Pancreas (tissue), 10 donors: Measurements from ENCODE around the gene TSKS. TPM values are rescaled to one million over a fixed set of nuclear protein-coding genes. Genes with fewer than 3 reads are reported as not detected.

Experiments used
- ATAC-seq, 4 donors: fragments of 200-7000 bp; cut with Tn5 transposase; one replicate each; pipeline versions ENCODE4 v1.8.0 to v1.9.1; 2020; ENCODE audit warnings: mild to moderate bottlenecking in 4 of 4, moderate library complexity in 4 of 4
- DNase-seq, 6 donors: peaks; one replicate each; pipeline ENCODE4 v3.0.0-alpha.2; 2020
- FAIRE-seq: peaks from 2 replicates; lab custom pipeline; 2012; peaks lifted over from hg19 to GRCh38; lab: Jason Lieb, UNC
- H3K27ac ChIP-seq, 4 donors: fragments of 200-600 bp; sonication (generic); 1 replicate in 3 of 4; 2 replicates in 1 of 4; pipeline versions ENCODE4 v1.5.0 to v1.8.0; 2020
- H3K27me3 ChIP-seq, 4 donors: fragments of 200-600 bp; one replicate each; pipeline ENCODE4 v1.8.0; 2021
- H3K36me3 ChIP-seq, 3 donors: fragments of 200-600 bp; sonication (generic) in 1 of 3; one replicate each; pipeline versions ENCODE4 v1.5.0 to v1.8.0; 2020 to 2021
- H3K4me1 ChIP-seq, 3 donors: fragments of 200-600 bp; one replicate each; pipeline ENCODE4 v1.8.0; 2021
- H3K4me3 ChIP-seq, 4 donors: fragments of 200-600 bp; sonication (generic) in 2 of 4; one replicate each; pipeline versions ENCODE4 v1.5.0 to v1.8.0; 2020 to 2021
- H3K9me3 ChIP-seq, 4 donors: fragments of 200-600 bp; one replicate each; pipeline ENCODE4 v1.8.0; 2021
- CTCF ChIP-seq, 4 donors: fragments of 200-600 bp; sonication (generic) in 3 of 4; IDR thresholded peaks; one replicate each; pipeline versions ENCODE4 v1.5.0 to v1.8.0; 2021; ENCODE audit warnings: antibody characterized with exemption in 4 of 4
- WGBS, 2 donors: extraction: QIAGEN DNeasy Blood & Tissue Kit; methylation state at CpG; one replicate each; pipeline ENCODE4 v1.1.7; 2013; 5-methylcytosine and 5-hydroxymethylcytosine counted together
- intact Hi-C, 3 donors: fragments of 100-400 bp; cut with DNase I; formaldehyde crosslinking; loops; one replicate each; pipeline versions ENCODE4 v1.11.1 to v1.14.2; 2022
- polyA plus RNA-seq, 2 donors: library from polyadenylated mRNA; stranded (reverse); fragments of 200-250 nt; gene quantifications; one replicate each; pipeline ENCODE4 v1.2.3, GENCODE V29; 2013
- total RNA-seq, 6 donors: library from RNA; stranded (reverse); fragmentation: NEBNext Ultra II Directional in 4 of 6; extraction: Animal tissue kit (Norgen Biotek cat#: 25700) in 4 of 6; gene quantifications; one replicate each; pipeline versions ENCODE4 v1.2.1 to v1.2.4, GENCODE V29; 2021 to 2023
- donor health status: healthy with polysubstance abuse.
- donor health status: DM: no; HTN: no; CAD: no; lungs with moderate emphysema.
- donor health status: DM: no; HTN: no; CAD: no.
- donor health status: control.
- donor health status: control.
- donor health status: Bipolar disorder and iron deficiency.
- donor health status: DM: yes; HTN: yes; CAD: no.
- donor health status: DM: no; HTN: no; CAD: no.
- donor health status: DM: no; HTN: no; CAD: no.
- donor health status: DM: yes; HTN: yes; CAD: no.

TSKS gene
- total and polyA plus RNA-seq, 8 donors, result 0.08 to 0.76 (median 0.34) TPM; not detected in 3

DNA sequence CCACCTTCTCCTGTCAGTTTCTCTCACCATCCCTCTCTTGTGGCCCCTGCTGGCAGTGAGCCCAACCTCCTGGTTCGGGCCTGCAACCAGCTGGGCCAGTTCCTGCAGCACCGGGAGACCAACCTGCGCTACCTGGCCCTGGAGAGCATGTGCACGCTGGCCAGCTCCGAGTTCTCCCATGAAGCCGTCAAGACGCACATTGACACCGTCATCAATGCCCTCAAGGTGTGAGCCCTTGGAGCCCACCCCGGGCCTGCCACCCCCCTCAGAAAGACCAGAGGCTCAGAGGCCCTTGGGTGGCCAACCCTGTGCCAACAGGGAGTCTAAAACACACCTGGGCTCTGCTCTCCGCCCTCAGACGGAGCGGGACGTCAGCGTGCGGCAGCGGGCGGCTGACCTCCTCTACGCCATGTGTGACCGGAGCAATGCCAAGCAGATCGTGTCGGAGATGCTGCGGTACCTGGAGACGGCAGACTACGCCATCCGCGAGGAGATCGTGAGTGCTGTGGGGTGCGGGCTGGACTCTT lies 36.2 kb upstream of the TSKS start:
- 89 to 92% methylated on average over 28 of the region's 28 CpGs for WGBS, 2 donors
- Histone ChIP-seq H3K4me3 (no peak overlapping the region), H3K4me1 (no peaks in the 10 kb centered on the region), H3K27ac (no peak overlapping the region), H3K27me3 (no peaks in the 10 kb centered on the region), H3K9me3 (no peaks in the 10 kb centered on the region), H3K36me3 (peaks cover 4 to 17% (median 4%) of the 10 kb centered on the region in 3 donors)
- no peak for TF ChIP-seq CTCF (IDR thresholded peaks at IDR 0.05)
- FAIRE-seq (no peak), DNase-seq (peak in 2 of 6 donors; percentile 43 to 67), ATAC-seq (no peak)
- intact Hi-C loops, result no loop called here

- H3K36me3 ChIP-seq, result peaks cover 4 to 21% (median 4%) of the 10 kb centered on the region in 3 donors
- FAIRE-seq, result no peak
- peak in 1 of 6 donors; percentile 67 for DNase-seq
- no peak overlapping the region for H3K27ac ChIP-seq
- H3K4me3 ChIP-seq, result no peak overlapping the region
- H3K4me1 ChIP-seq, result no peaks in the 10 kb centered on the region
- ATAC-seq, result no peak
- no peak for TF ChIP-seq CTCF (IDR thresholded peaks at IDR 0.05)
- WGBS, 2 donors, result 92 to 93% methylated on average over 11 of the region's 11 CpGs
- no peaks in the 10 kb centered on the region for H3K27me3 ChIP-seq
- H3K9me3 ChIP-seq, result no peaks in the 10 kb centered on the region
- intact Hi-C loops, result no loop called here
These were observed 35.5 kb upstream of the TSKS start for GRCh38 chr19:49798574-49798973.

GRCh38 chr19:49795615-49796014 lies 32.5 kb upstream of the TSKS start:
- no peak overlapping the region for H3K4me3 ChIP-seq
- ATAC-seq, result no peak
- H3K27me3 ChIP-seq, result no peaks in the 10 kb centered on the region
- intact Hi-C loops, result no loop called here
- no peak overlapping the region for H3K27ac ChIP-seq
- H3K36me3 ChIP-seq, result peaks cover 4 to 21% (median 13%) of the 10 kb centered on the region in 3 donors
- H3K9me3 ChIP-seq, result no peaks in the 10 kb centered on the region
- no peak for DNase-seq
- FAIRE-seq, result no peak
- 93 to 95% methylated on average over 20 of the region's 20 CpGs for WGBS, 2 donors
- TF ChIP-seq CTCF (IDR thresholded peaks at IDR 0.05), result no peak
- H3K4me1 ChIP-seq, result no peaks in the 10 kb centered on the region

- no peak for DNase-seq
- no peak for FAIRE-seq
- Histone ChIP-seq H3K36me3 (peaks cover 4 to 21% (median 13%) of the 10 kb centered on the region in 3 donors), H3K27ac (no peak overlapping the region), H3K9me3 (no peaks in the 10 kb centered on the region), H3K27me3 (no peaks in the 10 kb centered on the region), H3K4me1 (no peaks in the 10 kb centered on the region), H3K4me3 (no peak overlapping the region)
- WGBS, 2 donors, result 93 to 95% methylated on average over 6 of the region's 6 CpGs
- intact Hi-C loops, result no loop called here
- no peak for TF ChIP-seq CTCF (IDR thresholded peaks at IDR 0.05)
- ATAC-seq, result no peak
These were observed 30.4 kb upstream of the TSKS start for GRCh38 chr19:49793561-49793840.

DNA sequence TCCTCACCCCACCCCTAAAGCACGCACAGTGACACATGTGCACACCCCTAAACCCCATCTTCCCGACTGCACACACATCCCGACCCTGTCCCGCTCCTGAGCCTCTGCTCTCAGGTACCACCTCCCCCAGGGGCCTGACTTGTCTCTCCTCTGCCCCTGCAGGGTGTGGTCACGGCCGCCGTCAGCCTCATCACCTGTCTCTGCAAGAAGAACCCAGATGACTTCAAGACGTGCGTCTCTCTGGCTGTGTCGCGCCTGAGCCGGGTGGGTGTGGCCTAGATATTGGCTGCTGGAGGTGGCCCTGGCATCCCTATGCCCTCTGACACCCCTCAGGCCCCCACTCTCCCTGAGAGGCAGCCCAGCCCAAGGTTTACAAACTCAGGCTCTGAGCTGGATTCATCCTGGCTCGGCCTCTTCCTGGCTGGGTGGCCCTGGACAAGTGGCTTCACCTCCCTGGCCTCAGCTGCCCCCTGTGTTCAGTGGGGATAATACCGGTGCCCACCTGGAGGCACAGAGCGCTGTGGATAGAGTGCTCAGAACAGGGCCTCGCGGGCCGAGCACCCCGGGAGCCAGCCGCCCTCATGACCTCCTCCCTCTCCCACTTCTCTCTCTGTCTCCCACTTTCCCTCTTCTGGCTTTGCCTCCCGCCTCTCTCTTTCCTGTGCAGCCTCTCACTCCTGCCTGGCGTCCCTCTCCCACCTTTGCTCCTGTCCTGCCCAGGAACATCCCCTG lies 29.9 kb upstream of the TSKS start:
- no peaks in the 10 kb centered on the region for H3K9me3 ChIP-seq
- H3K36me3 ChIP-seq, result peaks cover 4 to 21% (median 13%) of the 10 kb centered on the region in 3 donors
- FAIRE-seq (no peak), ATAC-seq (no peak), DNase-seq (no peak)
- intact Hi-C loops, result no loop called here
- no peak for TF ChIP-seq CTCF (IDR thresholded peaks at IDR 0.05)
- H3K4me3 ChIP-seq, result no peak overlapping the region
- H3K4me1 ChIP-seq, result no peaks in the 10 kb centered on the region
- 91% methylated on average over 22 of the region's 22 CpGs for WGBS, 2 donors
- H3K27ac ChIP-seq, result no peak overlapping the region
- H3K27me3 ChIP-seq, result no peaks in the 10 kb centered on the region
